Smooth muscle cell of trachea (primary cell): Measurements from ENCODE around the gene SLPI. TPM values are rescaled to one million over a fixed set of nuclear protein-coding genes. Genes with fewer than 3 reads are reported as not detected.

Experiments
- total RNA-seq: library from RNA; depleted of rRNA; stranded (reverse); fragments of >200 nt; gene quantifications from 2 replicates; pipeline ENCODE4 v1.2.1, GENCODE V29; 2014

Gene SLPI
- total RNA-seq = 0.33 TPM in 1 of 2 replicates, not detected in the other

GRCh38 chr20:45254383-45255262, at the start of gene SLPI:
SLPI (minus strand) TSS chr20:45254564; CDS start chr20:45254543, 21 bp downstream.

GRCh38 chr20:45221076-45221475, 33.3 kb downstream of the SLPI start, which contains the start of gene SEMG2:
SEMG2 (plus strand) TSS chr20:45221373; CDS start chr20:45221390, 17 bp downstream.

GRCh38 chr20:45206725-45207124, 47.6 kb downstream of the SLPI start, which contains the start of gene SEMG1:
SEMG1 (plus strand) TSS chr20:45207033; CDS start chr20:45207054, 21 bp downstream.

Other genes starting within 250 kb of the SLPI start
- gene KCNS1, start 153.4 kb downstream of the SLPI start, total RNA-seq = 0.29 and 2.5 TPM in 2 replicates
- gene WFDC5, start 139.4 kb downstream of the SLPI start, total RNA-seq = not detected in 2 replicates
- gene WFDC12, start 130.1 kb downstream of the SLPI start, total RNA-seq = not detected in 2 replicates
- gene PI3, start 79.7 kb downstream of the SLPI start, total RNA-seq = not detected in 2 replicates
- not detected in 2 replicates for gene SEMG1, start 47.5 kb downstream of the SLPI start, total RNA-seq
- not detected in 2 replicates for gene SEMG2, start 33.2 kb downstream of the SLPI start, total RNA-seq
- gene RBPJL, start 52.3 kb upstream of the SLPI start, total RNA-seq = not detected in 2 replicates
- gene MATN4, start 53.7 kb upstream of the SLPI start, total RNA-seq = 0.33 TPM in 1 of 2 replicates, not detected in the other
- gene SDC4, start 93.9 kb upstream of the SLPI start, total RNA-seq = 113 and 219 TPM in 2 replicates
- 22.5 and 28.9 TPM in 2 replicates for gene SYS1, start 108.6 kb upstream of the SLPI start, total RNA-seq
- 0.50 TPM in 1 of 2 replicates, not detected in the other for gene TP53TG5, start 123.8 kb upstream of the SLPI start, total RNA-seq
- 2.6 and 3.9 TPM in 2 replicates for gene DBNDD2, start 153.7 kb upstream of the SLPI start, total RNA-seq
- 26.5 and 56.1 TPM in 2 replicates for gene PIGT, start 161.6 kb upstream of the SLPI start, total RNA-seq
- not detected in 2 replicates for gene WFDC2, start 215.2 kb upstream of the SLPI start, total RNA-seq